Ectodermal cell (in vitro differentiated cells): ENCODE results near the gene SDHAF4. TPM values are rescaled to one million over a fixed set of nuclear protein-coding genes. Genes with fewer than 3 reads are reported as not detected.

ENCODE experiments used
- H3K27ac ChIP-seq: 2 replicates; pipeline ENCODE4 v1.7.0; 2013; ENCODE audit warnings: mild to moderate bottlenecking, low read depth, low read length; ENCODE audit not compliant: insufficient read depth, poor library complexity, severe bottlenecking
- H3K27me3 ChIP-seq: 2 replicates; pipeline ENCODE4 v1.7.0; 2013; ENCODE audit warnings: mild to moderate bottlenecking, low read length; ENCODE audit not compliant: insufficient read depth, control insufficient read depth, poor library complexity, severe bottlenecking
- H3K36me3 ChIP-seq: one replicate; pipeline ENCODE4 v1.7.0; 2013; ENCODE audit warnings: low read length; ENCODE audit not compliant: control insufficient read depth, insufficient read depth
- H3K4me1 ChIP-seq: one replicate; pipeline ENCODE4 v1.7.0; 2013; ENCODE audit warnings: low read length; ENCODE audit not compliant: control insufficient read depth, insufficient read depth
- H3K4me3 ChIP-seq: 2 replicates; pipeline ENCODE4 v1.7.0; 2013; ENCODE audit warnings: low read depth, low read length, control low read depth; ENCODE audit not compliant: insufficient read depth
- H3K9me3 ChIP-seq: 2 replicates; pipeline ENCODE4 v1.7.0; 2013; ENCODE audit warnings: mild to moderate bottlenecking, low read length, moderate library complexity; ENCODE audit not compliant: control insufficient read depth
- WGBS, 2 experiments: methylation state at CpG; one replicate each; pipeline ENCODE4 v1.1.7; 2013; ENCODE audit warnings: missing lambda C conversion rate in 2 of 2; 5-methylcytosine and 5-hydroxymethylcytosine counted together
- polyA plus RNA-seq, 4 experiments: library from polyadenylated mRNA; stranded (reverse); fragments of 50-300 nt; gene quantifications; one replicate each; pipeline ENCODE4 v1.2.3, GENCODE V29; 2013

Gene SDHAF4
- polyA plus RNA-seq (2013, experiment 1 of 4) = 42.6 TPM
- 36.9 TPM for polyA plus RNA-seq (2013, experiment 2 of 4)
- polyA plus RNA-seq (2013, experiment 3 of 4) = 29.1 TPM
- polyA plus RNA-seq (2013, experiment 4 of 4) = 42.3 TPM

GRCh38 chr6:70566751-70567382 is at the start of gene SDHAF4:
Gene SDHAF4, plus strand, starts transcription at chr6:70566930. Its CDS starts 11 bp downstream, at chr6:70566941.
- no peaks in the 10 kb centered on the region for H3K27me3 ChIP-seq
- H3K36me3 ChIP-seq = peaks cover 13% of the 10 kb centered on the region
- H3K27ac ChIP-seq = no peak within 1 kb of the TSS
- H3K4me3 ChIP-seq = peak within 1 kb of the TSS; percentile 68
- no peaks in the 10 kb centered on the region for H3K4me1 ChIP-seq
- WGBS, 2 experiments = 2 to 3% methylated on average over 49 of the region's 49 CpGs
- H3K9me3 ChIP-seq = no peaks in the 10 kb centered on the region

GRCh38 chr6:70518723-70519122 is 48.0 kb upstream of the SDHAF4 start:
- H3K27ac ChIP-seq = no peak overlapping the region
- no peak overlapping the region for H3K4me3 ChIP-seq
- H3K4me1 ChIP-seq = no peaks in the 10 kb centered on the region
- no peaks in the 10 kb centered on the region for H3K9me3 ChIP-seq
- no peaks in the 10 kb centered on the region for H3K27me3 ChIP-seq
- 90 to 95% methylated on average over 3 of the region's 3 CpGs for WGBS, 2 experiments
- peaks cover 5% of the 10 kb centered on the region for H3K36me3 ChIP-seq

GRCh38 chr6:70520575-70520974 is 46.2 kb upstream of the SDHAF4 start:
- Histone ChIP-seq H3K27me3 (no peaks in the 10 kb centered on the region), H3K36me3 (peaks cover 6% of the 10 kb centered on the region), H3K27ac (no peak overlapping the region), H3K4me1 (no peaks in the 10 kb centered on the region), H3K4me3 (no peak overlapping the region), H3K9me3 (no peaks in the 10 kb centered on the region)

GRCh38 chr6:70524721-70525286 is 41.9 kb upstream of the SDHAF4 start:
- H3K4me3 ChIP-seq = no peak overlapping the region
- H3K9me3 ChIP-seq = no peaks in the 10 kb centered on the region
- no peaks in the 10 kb centered on the region for H3K27me3 ChIP-seq
- H3K4me1 ChIP-seq = no peaks in the 10 kb centered on the region
- WGBS, 2 experiments = 87 to 95% methylated on average over 3 to 4 of the region's 4 CpGs
- H3K36me3 ChIP-seq = peaks cover 6% of the 10 kb centered on the region
- H3K27ac ChIP-seq = no peak overlapping the region

GRCh38 chr6:70527071-70527737 is 39.5 kb upstream of the SDHAF4 start:
- Histone ChIP-seq H3K4me3 (no peak overlapping the region), H3K9me3 (no peaks in the 10 kb centered on the region), H3K27ac (no peak overlapping the region), H3K4me1 (no peaks in the 10 kb centered on the region), H3K27me3 (no peaks in the 10 kb centered on the region), H3K36me3 (peaks cover 6% of the 10 kb centered on the region)
- 93 to 94% methylated on average over 4 to 5 of the region's 5 CpGs for WGBS, 2 experiments

GRCh38 chr6:70530023-70530422 is 36.7 kb upstream of the SDHAF4 start:
- Histone ChIP-seq H3K4me1 (no peaks in the 10 kb centered on the region), H3K27ac (no peak overlapping the region), H3K27me3 (no peaks in the 10 kb centered on the region), H3K4me3 (no peak overlapping the region), H3K36me3 (peaks cover 3% of the 10 kb centered on the region), H3K9me3 (no peaks in the 10 kb centered on the region)
- no CpG with 5 or more reads among the region's 2 CpGs for WGBS, 2 experiments

- Histone ChIP-seq H3K36me3 (no peaks in the 10 kb centered on the region), H3K9me3 (no peaks in the 10 kb centered on the region), H3K27me3 (no peaks in the 10 kb centered on the region), H3K4me1 (no peaks in the 10 kb centered on the region), H3K4me3 (no peak overlapping the region), H3K27ac (no peak overlapping the region)
- 100% methylated on average over 1 of the region's 1 CpG for WGBS, 2 experiments
Observed at GRCh38 chr6:70531133-70531532, 35.6 kb upstream of the SDHAF4 start.

GRCh38 chr6:70537266-70537665 is 29.5 kb upstream of the SDHAF4 start:
- Histone ChIP-seq H3K36me3 (peaks cover 6% of the 10 kb centered on the region), H3K27me3 (no peaks in the 10 kb centered on the region), H3K9me3 (no peaks in the 10 kb centered on the region), H3K27ac (no peak overlapping the region), H3K4me1 (no peaks in the 10 kb centered on the region), H3K4me3 (no peak overlapping the region)
- WGBS, 2 experiments = 100% methylated on average over 1 of the region's 1 CpG; no CpG with 5 or more reads in 1 of the 2 experiments

GRCh38 chr6:70538376-70538775 is 28.4 kb upstream of the SDHAF4 start:
- peaks cover 6% of the 10 kb centered on the region for H3K36me3 ChIP-seq
- H3K4me1 ChIP-seq = no peaks in the 10 kb centered on the region
- no peaks in the 10 kb centered on the region for H3K27me3 ChIP-seq
- no peak overlapping the region for H3K4me3 ChIP-seq
- H3K27ac ChIP-seq = no peak overlapping the region
- H3K9me3 ChIP-seq = no peaks in the 10 kb centered on the region
- 100% methylated on average over 1 of the region's 1 CpG; no CpG with 5 or more reads in 1 of the 2 experiments for WGBS, 2 experiments

GRCh38 chr6:70547313-70547712 is 19.4 kb upstream of the SDHAF4 start:
- Histone ChIP-seq H3K9me3 (no peaks in the 10 kb centered on the region), H3K36me3 (peaks cover 4% of the 10 kb centered on the region), H3K27me3 (no peaks in the 10 kb centered on the region), H3K27ac (no peak overlapping the region), H3K4me3 (no peak overlapping the region), H3K4me1 (no peaks in the 10 kb centered on the region)
